MM.1S (cell line): ENCODE results near the gene ZBTB8A.

Source experiments
- DNase-seq: peaks from one replicate; pipeline ENCODE4 v3.0.0-alpha.2; 2015
- H2AFZ ChIP-seq: fragments of 300-600 bp; sonication (generic); 2 replicates; pipeline ENCODE4 v1.6.0; 2016; ENCODE audit warnings: antibody characterized with exemption, low read length
- H3F3A ChIP-seq: fragments of 300-600 bp; sonication (generic); 2 replicates; pipeline ENCODE4 v1.6.1; 2016; ENCODE audit warnings: mild to moderate bottlenecking, antibody characterized with exemption, low read length, moderate library complexity, mixed read lengths; ENCODE audit not compliant: insufficient read depth
- H3K27ac ChIP-seq: fragments of 300-600 bp; sonication (generic); 2 replicates; pipeline ENCODE4 v1.5.1; 2016; ENCODE audit warnings: mild to moderate bottlenecking, low read length
- H3K27me3 ChIP-seq: fragments of 300-600 bp; sonication (generic); replicated peaks from 2 replicates; pipeline ENCODE4 v1.6.0; 2016; ENCODE audit warnings: low read length; ENCODE audit not compliant: insufficient read depth
- H3K36me3 ChIP-seq: fragments of 300-600 bp; sonication (generic); replicated peaks from 2 replicates; pipeline ENCODE4 v1.6.1; 2016; ENCODE audit warnings: mild to moderate bottlenecking, low read length, mixed read lengths; ENCODE audit not compliant: insufficient read depth
- H3K4me1 ChIP-seq: fragments of 300-600 bp; sonication (generic); 2 replicates; pipeline ENCODE4 v1.6.1; 2016; ENCODE audit warnings: low read length, mixed read lengths
- H3K4me2 ChIP-seq: fragments of 300-600 bp; sonication (generic); 2 replicates; pipeline ENCODE4 v1.6.0; 2016; ENCODE audit warnings: low read depth, low read length
- H3K4me3 ChIP-seq: fragments of 300-600 bp; sonication (generic); 2 replicates; pipeline ENCODE4 v1.5.1; 2016; ENCODE audit warnings: low read length, mixed read lengths
- H3K79me2 ChIP-seq: fragments of 300-600 bp; sonication (generic); 2 replicates; pipeline ENCODE4 v1.6.1; 2016; ENCODE audit warnings: mixed run types, low read length, mixed read lengths
- H3K9ac ChIP-seq: fragments of 300-600 bp; sonication (generic); 2 replicates; pipeline ENCODE4 v1.6.1; 2016; ENCODE audit warnings: low read length, mixed read lengths
- H3K9me2 ChIP-seq: fragments of 300-600 bp; sonication (generic); replicated peaks from 2 replicates; pipeline ENCODE4 v1.6.1; 2016; ENCODE audit warnings: mild to moderate bottlenecking, low read length, mixed read lengths; ENCODE audit not compliant: insufficient read depth
- H3K9me3 ChIP-seq: fragments of 300-600 bp; sonication (generic); replicated peaks from 2 replicates; pipeline ENCODE4 v1.6.1; 2016; ENCODE audit warnings: mild to moderate bottlenecking, low read length, mixed read lengths; ENCODE audit not compliant: insufficient read depth
- H4K20me1 ChIP-seq: fragments of 300-600 bp; sonication (generic); 2 replicates; pipeline ENCODE4 v1.6.1; 2016; ENCODE audit warnings: mild to moderate bottlenecking, low read length, moderate library complexity, mixed read lengths; ENCODE audit not compliant: insufficient read depth
- CTCF ChIP-seq: fragments of 300-600 bp; sonication (generic); IDR thresholded peaks from 2 replicates; pipeline ENCODE4 v1.5.1; 2016; ENCODE audit warnings: antibody characterized with exemption, low read length, mixed read lengths
- EZH2 ChIP-seq: fragments of 300-600 bp; sonication (generic); optimal IDR thresholded peaks from 2 replicates; pipeline ENCODE3; 2017; ENCODE audit warnings: low read depth, mild to moderate bottlenecking, antibody characterized with exemption, low read length, mixed read lengths
- EZH2phosphoT487 ChIP-seq: fragments of 300-600 bp; sonication (generic); IDR thresholded peaks from 2 replicates; pipeline ENCODE4 v1.6.1; 2018; ENCODE audit warnings: antibody characterized with exemption, low read length

Gene ZBTB8A

GRCh38 chr1:32592943-32593342 lies 53.7 kb downstream of the ZBTB8A start:
- no peaks in the 10 kb centered on the region for H3K79me2 ChIP-seq
- no peaks in the 10 kb centered on the region for H3K36me3 ChIP-seq
- DNase-seq: no peak
- no peaks in the 10 kb centered on the region for H3K9me3 ChIP-seq
- TF ChIP-seq EZH2 (no peak), EZH2phosphoT487 (no peak), CTCF (no peak)
- no peaks in the 10 kb centered on the region for H3F3A ChIP-seq
- H4K20me1 ChIP-seq: no peaks in the 10 kb centered on the region
- H3K27ac ChIP-seq: no peak overlapping the region
- H3K4me2 ChIP-seq: no peak overlapping the region
- H3K9me2 ChIP-seq: no peaks in the 10 kb centered on the region
- H2AFZ ChIP-seq: no peak overlapping the region
- no peaks in the 10 kb centered on the region for H3K27me3 ChIP-seq
- H3K4me3 ChIP-seq: no peak overlapping the region
- no peaks in the 10 kb centered on the region for H3K4me1 ChIP-seq
- no peak overlapping the region for H3K9ac ChIP-seq

GRCh38 chr1:32600034-32600433 lies 60.8 kb downstream of the ZBTB8A start:
- no peaks in the 10 kb centered on the region for H4K20me1 ChIP-seq
- H3K27ac ChIP-seq: no peak overlapping the region
- H3K9me2 ChIP-seq: no peaks in the 10 kb centered on the region
- no peaks in the 10 kb centered on the region for H3F3A ChIP-seq
- no peaks in the 10 kb centered on the region for H3K27me3 ChIP-seq
- H3K36me3 ChIP-seq: no peaks in the 10 kb centered on the region
- DNase-seq: no peak
- H3K4me1 ChIP-seq: no peaks in the 10 kb centered on the region
- TF ChIP-seq CTCF (no peak), EZH2 (no peak), EZH2phosphoT487 (no peak)
- H2AFZ ChIP-seq: no peak overlapping the region
- no peaks in the 10 kb centered on the region for H3K79me2 ChIP-seq
- H3K4me3 ChIP-seq: no peak overlapping the region
- H3K9ac ChIP-seq: no peak overlapping the region
- H3K4me2 ChIP-seq: no peak overlapping the region
- H3K9me3 ChIP-seq: no peaks in the 10 kb centered on the region

- Histone ChIP-seq H3K36me3 (no peaks in the 10 kb centered on the region), H3K9ac (no peak overlapping the region), H2AFZ (no peak overlapping the region), H3K9me2 (no peaks in the 10 kb centered on the region), H4K20me1 (no peaks in the 10 kb centered on the region), H3K4me2 (no peak overlapping the region), H3K27me3 (no peaks in the 10 kb centered on the region), H3K79me2 (no peaks in the 10 kb centered on the region), H3K9me3 (no peaks in the 10 kb centered on the region), H3F3A (no peaks in the 10 kb centered on the region), H3K27ac (no peak overlapping the region), H3K4me3 (no peak overlapping the region), H3K4me1 (no peaks in the 10 kb centered on the region)
- DNase-seq: no peak
- TF ChIP-seq CTCF: no peak
- no peak for TF ChIP-seq EZH2
- TF ChIP-seq EZH2phosphoT487: no peak
Observed at GRCh38 chr1:32605711-32606424, 66.6 kb downstream of the ZBTB8A start.
